Mononuclear cell (primary cell): ENCODE measurements around the gene RAB1B. TPM values are rescaled to one million over a fixed set of nuclear protein-coding genes. Genes with fewer than 3 reads are reported as not detected.

ENCODE experiments used
- H3K27me3 ChIP-seq: 2 replicates; pipeline ENCODE4 v1.6.0; 2011; ENCODE audit warnings: low read length, control low read depth; ENCODE audit not compliant: insufficient read depth
- H3K4me1 ChIP-seq: 2 replicates; pipeline ENCODE4 v1.5.1; 2011; ENCODE audit warnings: mild to moderate bottlenecking, low read length, control low read depth; ENCODE audit not compliant: insufficient read depth
- H3K4me3 ChIP-seq: 2 replicates; pipeline ENCODE4 v1.5.1; 2011; ENCODE audit warnings: mild to moderate bottlenecking, low read length, moderate library complexity
- H3K9me3 ChIP-seq: 2 replicates; pipeline ENCODE4 v1.5.1; 2011; ENCODE audit warnings: low read depth, mild to moderate bottlenecking, control low read depth, low read length
- total RNA-seq: library from RNA; depleted of rRNA; stranded (reverse); fragments of >200 nt; gene quantifications from one replicate; pipeline ENCODE4 v1.2.3, GENCODE V29; 2012

RAB1B gene
- total RNA-seq, 1 donor: 40.5 TPM

DNA sequence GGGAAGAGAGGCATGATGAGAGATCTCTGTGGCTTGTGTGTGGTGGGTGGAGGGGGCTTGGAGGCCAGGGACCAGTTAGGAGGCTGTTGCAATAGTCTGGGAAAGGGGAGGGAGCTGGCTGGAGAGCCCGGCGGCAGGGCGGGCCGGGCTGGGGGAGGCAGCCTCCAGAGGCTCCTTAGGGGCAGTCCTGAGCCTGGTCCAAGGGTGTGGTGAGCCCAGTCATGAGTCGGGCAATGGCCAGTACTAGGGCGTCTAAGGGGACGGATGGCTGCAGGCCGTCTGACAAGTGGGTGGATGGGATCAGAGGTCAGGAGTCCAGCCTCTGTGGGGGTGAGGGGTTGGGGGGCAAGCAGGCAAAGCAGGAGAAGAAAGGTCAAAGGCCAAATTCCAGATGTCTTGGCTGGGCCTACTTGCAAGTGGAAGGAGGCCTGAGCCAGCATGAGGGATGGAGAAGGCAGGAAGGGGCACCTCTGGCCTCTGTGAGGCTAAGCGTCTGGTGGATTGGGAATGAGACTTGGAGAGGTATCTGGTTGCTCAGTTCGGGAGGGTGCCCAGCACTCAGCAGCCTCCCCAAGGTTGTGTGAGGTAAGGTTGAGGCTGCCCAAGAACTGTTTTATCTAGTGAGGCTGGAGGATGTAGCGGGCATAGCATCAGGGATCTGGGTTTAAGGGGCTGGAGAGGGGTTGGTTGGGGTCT lies 54.4 kb downstream of the RAB1B start:
- Histone ChIP-seq H3K27me3 (no peaks in the 10 kb centered on the region), H3K4me3 (no peak overlapping the region), H3K9me3 (no peaks in the 10 kb centered on the region), H3K4me1 (peaks cover 36% of the 10 kb centered on the region)

- H3K9me3 ChIP-seq: no peaks in the 10 kb centered on the region
- H3K27me3 ChIP-seq: no peaks in the 10 kb centered on the region
- H3K4me1 ChIP-seq: peaks cover 36% of the 10 kb centered on the region
- H3K4me3 ChIP-seq: no peak overlapping the region
These were observed 55.2 kb downstream of the RAB1B start for GRCh38 chr11:66323684-66324083.

GRCh38 chr11:66324664-66325063 lies 56.2 kb downstream of the RAB1B start:
- no peak overlapping the region for H3K4me3 ChIP-seq

GRCh38 chr11:66325263-66325671 lies 56.8 kb downstream of the RAB1B start:
- Histone ChIP-seq H3K4me1 (peaks cover 33% of the 10 kb centered on the region), H3K4me3 (no peak overlapping the region), H3K27me3 (no peaks in the 10 kb centered on the region), H3K9me3 (no peaks in the 10 kb centered on the region)

More at GRCh38 chr11:66324664-66325063, 56.2 kb downstream of the RAB1B start:
- Histone ChIP-seq H3K9me3 (no peaks in the 10 kb centered on the region), H3K4me1 (peaks cover 33% of the 10 kb centered on the region), H3K27me3 (no peaks in the 10 kb centered on the region)

DNA sequence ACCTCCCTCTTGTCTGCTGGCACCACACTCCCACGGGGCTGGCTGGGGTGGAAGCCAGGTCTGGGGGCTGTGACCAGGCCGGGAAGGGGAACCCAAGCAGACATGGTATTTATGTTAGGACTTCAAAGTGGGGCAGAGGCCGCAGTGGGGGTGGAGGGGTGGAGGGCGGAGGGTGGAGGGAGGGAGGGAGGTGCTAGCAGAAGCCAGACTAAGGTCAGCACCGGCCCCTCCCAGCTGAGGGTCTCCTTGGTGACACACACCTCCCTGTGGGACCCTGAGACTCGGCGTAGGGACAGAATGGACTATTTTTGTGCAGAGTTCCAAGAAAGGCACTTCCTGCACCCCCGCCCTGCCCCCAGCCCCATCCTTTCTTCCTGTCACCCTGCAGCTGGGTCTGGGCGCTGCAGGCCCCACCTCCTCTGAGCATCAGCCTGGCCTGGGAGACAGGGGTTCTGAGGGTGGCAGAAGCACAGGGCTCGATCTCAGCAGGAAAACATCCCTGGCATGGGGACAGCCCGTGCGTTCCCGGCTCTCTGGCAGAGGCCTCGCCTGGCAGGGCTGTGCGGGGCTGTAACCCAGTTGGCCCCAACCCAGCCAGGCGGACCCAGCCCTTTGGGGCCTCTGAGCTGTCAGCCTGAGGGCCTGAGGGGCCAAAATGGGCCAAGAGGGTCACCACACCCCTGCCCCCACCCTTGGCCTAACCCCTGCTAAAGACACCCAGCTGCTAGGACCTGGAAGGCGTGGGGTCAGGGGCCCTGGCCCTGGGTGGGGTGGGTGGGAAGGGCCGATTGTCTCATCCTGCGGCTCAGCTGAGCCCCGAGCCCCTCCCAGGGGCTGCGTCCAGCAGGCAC lies 58.0 kb downstream of the RAB1B start:
- no peaks in the 10 kb centered on the region for H3K9me3 ChIP-seq
- H3K4me3 ChIP-seq: no peak overlapping the region
- H3K4me1 ChIP-seq: peaks cover 33% of the 10 kb centered on the region
- H3K27me3 ChIP-seq: no peaks in the 10 kb centered on the region

Other genes with a start within 250 kb of the RAB1B start
- gene CATSPER1, start 242.2 kb upstream of the RAB1B start, total RNA-seq: 1.0 TPM
- gene GAL3ST3, start 219.5 kb upstream of the RAB1B start, total RNA-seq: not detected
- gene SF3B2, start 216.3 kb upstream of the RAB1B start, total RNA-seq: 135 TPM
- gene PACS1, start 198.4 kb upstream of the RAB1B start, total RNA-seq: 66.7 TPM
- 11.2 TPM for gene KLC2, start 10.9 kb upstream of the RAB1B start, total RNA-seq
- 1.0 TPM for gene CNIH2, start 9.5 kb downstream of the RAB1B start, total RNA-seq
- gene YIF1A, start 20.5 kb downstream of the RAB1B start, total RNA-seq: 13.1 TPM
- gene TMEM151A, start 23.3 kb downstream of the RAB1B start, total RNA-seq: 0.21 TPM
- 1.5 TPM for gene CD248, start 48.4 kb downstream of the RAB1B start, total RNA-seq
- 4.8 TPM for gene RIN1, start 67.8 kb downstream of the RAB1B start, total RNA-seq
- 51.7 TPM for gene BRMS1, start 76.5 kb downstream of the RAB1B start, total RNA-seq
- 0.84 TPM for gene B4GAT1, start 79.0 kb downstream of the RAB1B start, total RNA-seq
- gene SLC29A2, start 103.1 kb downstream of the RAB1B start, total RNA-seq: 1.2 TPM
- gene NPAS4, start 152.4 kb downstream of the RAB1B start, total RNA-seq: not detected
- 22.6 TPM for gene MRPL11, start 170.2 kb downstream of the RAB1B start, total RNA-seq
- gene PELI3, start 198.3 kb downstream of the RAB1B start, total RNA-seq: 9.8 TPM
- gene DPP3, start 211.8 kb downstream of the RAB1B start, total RNA-seq: 15.2 TPM
- gene BBS1, start 242.0 kb downstream of the RAB1B start, total RNA-seq: 12.6 TPM